ENCODE data around the gene IWS1.

IWS1 gene

GRCh38 chr2:127568128-127568527 lies 41.8 kb upstream of the IWS1 start:
- no peaks in the 10 kb centered on the region for H3K9me3 ChIP-seq (ENCODE audit: insufficient read depth, low read length)
- H3K27ac ChIP-seq (ENCODE audit: low read depth, low read length): no peak overlapping the region
- H2AFZ ChIP-seq (ENCODE audit: low read depth, low read length, severe bottlenecking): no peak overlapping the region
- H3K4me3 ChIP-seq (ENCODE audit: insufficient read depth, low read length, poor library complexity, severe bottlenecking): no peak overlapping the region
- H4K20me1 ChIP-seq (ENCODE audit: low read depth, low read length): no peaks in the 10 kb centered on the region; the same call in 1 of the 2 replicates
- H3K9ac ChIP-seq (ENCODE audit: low read length): no peak overlapping the region
- H3F3A ChIP-seq (ENCODE audit: insufficient read depth): no peaks in the 10 kb centered on the region
- H3K27me3 ChIP-seq (ENCODE audit: low read length): no peaks in the 10 kb centered on the region
- no peaks in the 10 kb centered on the region for H3K79me2 ChIP-seq (ENCODE audit: insufficient read depth, low read length)
- no peaks in the 10 kb centered on the region for H3K9me2 ChIP-seq (replicated peaks; ENCODE audit: insufficient read depth, low read length)
- H3K36me3 ChIP-seq (ENCODE audit: low read length): no peaks in the 10 kb centered on the region
- TF ChIP-seq EZH2phosphoT487 (conservative IDR thresholded peaks at IDR 0.05; ENCODE audit: low read length) (no peak), CTCF (IDR thresholded peaks at IDR 0.05; ENCODE audit: insufficient read depth, low read length, poor library complexity, severe bottlenecking) (no peak)
- no peak overlapping the region for H3K4me2 ChIP-seq (ENCODE audit: low read depth, low read length, poor library complexity, severe bottlenecking)

- Histone ChIP-seq H3K9me3 (ENCODE audit: insufficient read depth, low read length) (no peaks in the 10 kb centered on the region), H3K9me2 (replicated peaks; ENCODE audit: insufficient read depth, low read length) (no peaks in the 10 kb centered on the region), H3K36me3 (ENCODE audit: low read length) (no peaks in the 10 kb centered on the region), H3K9ac (ENCODE audit: low read length) (no peak overlapping the region), H3K27ac (ENCODE audit: low read depth, low read length) (no peak overlapping the region), H4K20me1 (ENCODE audit: low read depth, low read length) (no peaks in the 10 kb centered on the region; the same call in 1 of the 2 replicates), H3K4me2 (ENCODE audit: low read depth, low read length, poor library complexity, severe bottlenecking) (no peak overlapping the region), H3K79me2 (ENCODE audit: insufficient read depth, low read length) (no peaks in the 10 kb centered on the region), H2AFZ (ENCODE audit: low read depth, low read length, severe bottlenecking) (no peak overlapping the region), H3K27me3 (ENCODE audit: low read length) (no peaks in the 10 kb centered on the region), H3K4me3 (ENCODE audit: insufficient read depth, low read length, poor library complexity, severe bottlenecking) (no peak overlapping the region), H3F3A (ENCODE audit: insufficient read depth) (no peaks in the 10 kb centered on the region)
- TF ChIP-seq EZH2phosphoT487 (conservative IDR thresholded peaks at IDR 0.05; ENCODE audit: low read length) (no peak), CTCF (IDR thresholded peaks at IDR 0.05; ENCODE audit: insufficient read depth, low read length, poor library complexity, severe bottlenecking) (no peak)
Observed at GRCh38 chr2:127567351-127567854, 41.1 kb upstream of the IWS1 start.

GRCh38 chr2:127566576-127566975 lies 40.3 kb upstream of the IWS1 start:
- H4K20me1 ChIP-seq (ENCODE audit: low read depth, low read length): no peaks in the 10 kb centered on the region; the same call in 1 of the 2 replicates
- H3K9me2 ChIP-seq (replicated peaks; ENCODE audit: insufficient read depth, low read length): no peaks in the 10 kb centered on the region
- no peaks in the 10 kb centered on the region for H3K9me3 ChIP-seq (ENCODE audit: insufficient read depth, low read length)
- TF ChIP-seq EZH2phosphoT487 (conservative IDR thresholded peaks at IDR 0.05; ENCODE audit: low read length): no peak
- TF ChIP-seq CTCF (IDR thresholded peaks at IDR 0.05; ENCODE audit: insufficient read depth, low read length, poor library complexity, severe bottlenecking): no peak
- H3K4me3 ChIP-seq (ENCODE audit: insufficient read depth, low read length, poor library complexity, severe bottlenecking): no peak overlapping the region
- H3K4me2 ChIP-seq (ENCODE audit: low read depth, low read length, poor library complexity, severe bottlenecking): no peak overlapping the region
- no peaks in the 10 kb centered on the region for H3K79me2 ChIP-seq (ENCODE audit: insufficient read depth, low read length)
- H2AFZ ChIP-seq (ENCODE audit: low read depth, low read length, severe bottlenecking): no peak overlapping the region
- H3K36me3 ChIP-seq (ENCODE audit: low read length): no peaks in the 10 kb centered on the region
- no peaks in the 10 kb centered on the region for H3F3A ChIP-seq (ENCODE audit: insufficient read depth)
- no peak overlapping the region for H3K27ac ChIP-seq (ENCODE audit: low read depth, low read length)
- H3K27me3 ChIP-seq (ENCODE audit: low read length): no peaks in the 10 kb centered on the region
- no peak overlapping the region for H3K9ac ChIP-seq (ENCODE audit: low read length)
